Neural progenitor cell (in vitro differentiated cells): ENCODE measurements around the gene LAX1. TPM values are rescaled to one million over a fixed set of nuclear protein-coding genes. Genes with fewer than 3 reads are reported as not detected.
A peak's percentile ranks its signal among the peaks of the same experiment; 100 is the strongest.
"Not testable (repeated sequence)": the region's sequence is repeated elsewhere in the genome, so short reads cannot be mapped to it uniquely, and the experiment has no call there.

Source experiments
- DNase-seq: peaks from one replicate; pipeline ENCODE4 v3.0.0-alpha.2; 2016; ENCODE audit warnings: low spot score
- H2AFZ ChIP-seq: fragments of 200-600 bp; sonication (generic); replicated peaks from 2 replicates; pipeline ENCODE4 v1.6.1; 2016; ENCODE audit warnings: antibody characterized with exemption
- H3F3A ChIP-seq: fragments of 200-600 bp; sonication (generic); 2 replicates; pipeline ENCODE4 v1.6.1; 2016; ENCODE audit warnings: antibody characterized with exemption, low read depth
- H3K27ac ChIP-seq: fragments of 200-600 bp; sonication (generic); 2 replicates; pipeline ENCODE4 v1.5.1; 2016; ENCODE audit warnings: mild to moderate bottlenecking
- H3K27me3 ChIP-seq: fragments of 200-600 bp; sonication (generic); 2 replicates; pipeline ENCODE4 v1.6.1; 2016; ENCODE audit warnings: mild to moderate bottlenecking, moderate library complexity
- H3K36me3 ChIP-seq: fragments of 200-600 bp; sonication (generic); 2 replicates; pipeline ENCODE4 v1.5.1; 2016
- H3K4me1 ChIP-seq: fragments of 200-600 bp; sonication (generic); 2 replicates; pipeline ENCODE4 v1.6.1; 2016; ENCODE audit warnings: mixed run types
- H3K4me2 ChIP-seq: fragments of 200-600 bp; sonication (generic); 2 replicates; pipeline ENCODE4 v1.6.1; 2016
- H3K4me3 ChIP-seq: fragments of 200-600 bp; sonication (generic); 2 replicates; pipeline ENCODE4 v1.5.1; 2016
- H3K79me2 ChIP-seq: fragments of 200-600 bp; sonication (generic); 2 replicates; pipeline ENCODE4 v1.6.1; 2016; ENCODE audit warnings: low read depth
- H3K9ac ChIP-seq: fragments of 200-600 bp; sonication (generic); 2 replicates; pipeline ENCODE4 v1.6.1; 2016
- H3K9me3 ChIP-seq: fragments of 200-600 bp; sonication (generic); 2 replicates; pipeline ENCODE4 v1.5.1; 2016; ENCODE audit warnings: low read depth
- H4K20me1 ChIP-seq: fragments of 200-600 bp; sonication (generic); 2 replicates; pipeline ENCODE4 v1.6.1; 2016; ENCODE audit warnings: low read depth
- H3K27ac Mint-ChIP-seq: 3 replicates; pipeline ENCODE4 v1.8.0; 2021; ENCODE audit warnings: mixed read lengths
- H3K27me3 Mint-ChIP-seq: 2 replicates; pipeline ENCODE4 v1.8.0; 2022; ENCODE audit warnings: low read depth, mild to moderate bottlenecking, inconsistent platforms, moderate library complexity, mixed read lengths; ENCODE audit not compliant: insufficient read depth
- H3K36me3 Mint-ChIP-seq: 3 replicates; pipeline ENCODE4 v1.8.0; 2021; ENCODE audit warnings: mixed read lengths
- H3K4me1 Mint-ChIP-seq: 3 replicates; pipeline ENCODE4 v1.8.0; 2021; ENCODE audit warnings: mixed read lengths
- H3K4me3 Mint-ChIP-seq: 3 replicates; pipeline ENCODE4 v1.8.0; 2021; ENCODE audit warnings: mild to moderate bottlenecking, moderate library complexity, mixed read lengths
- H3K9me3 Mint-ChIP-seq: 3 replicates; pipeline ENCODE4 v1.8.0; 2020; ENCODE audit warnings: mixed read lengths
- CTCF ChIP-seq: fragments of 200-600 bp; sonication (generic); IDR thresholded peaks from 2 replicates; pipeline ENCODE4 v1.5.1; 2017; ENCODE audit warnings: antibody characterized with exemption, mild to moderate bottlenecking
- EZH2 ChIP-seq: fragments of 200-600 bp; sonication (generic); IDR thresholded peaks from 2 replicates; pipeline ENCODE4 v1.6.1; 2017; ENCODE audit warnings: antibody characterized with exemption, mild to moderate bottlenecking, moderate library complexity
- EZH2phosphoT487 ChIP-seq: fragments of 200-600 bp; sonication (generic); IDR thresholded peaks from 2 replicates; pipeline ENCODE4 v1.6.1; 2017; ENCODE audit warnings: antibody characterized with exemption
- total RNA-seq: library from RNA; depleted of rRNA; stranded (reverse); fragments of >200 nt; gene quantifications from 2 replicates; pipeline ENCODE4 v1.2.3, GENCODE V29; 2015; ENCODE audit warnings: low replicate concordance

Gene LAX1
- total RNA-seq, 1 donor from 2014 or later = not detected

- H3K27ac Mint-ChIP-seq = no peak overlapping the region
- no peaks in the 10 kb centered on the region for H3K79me2 ChIP-seq
- H3K4me3 Mint-ChIP-seq = no peak overlapping the region
- H3K9ac ChIP-seq = no peak overlapping the region
- no peaks in the 10 kb centered on the region for H3K36me3 ChIP-seq
- no peak overlapping the region for H2AFZ ChIP-seq
- no peak overlapping the region for H3K27ac ChIP-seq
- peaks cover 6% of the 10 kb centered on the region for H3K9me3 Mint-ChIP-seq
- H3K4me1 Mint-ChIP-seq = peaks cover 4% of the 10 kb centered on the region
- H3K4me1 ChIP-seq = peaks cover 7% of the 10 kb centered on the region
- H3K36me3 Mint-ChIP-seq = peaks cover 4% of the 10 kb centered on the region
- TF ChIP-seq CTCF = no peak
- TF ChIP-seq EZH2phosphoT487 = no peak
- TF ChIP-seq EZH2 = no peak
- H3K27me3 Mint-ChIP-seq = peaks cover 10% of the 10 kb centered on the region
- H3K27me3 ChIP-seq = no peaks in the 10 kb centered on the region
- no peaks in the 10 kb centered on the region for H3F3A ChIP-seq
- no peak for DNase-seq
- H4K20me1 ChIP-seq = no peaks in the 10 kb centered on the region
- H3K9me3 ChIP-seq = no peaks in the 10 kb centered on the region
- H3K4me2 ChIP-seq = no peak overlapping the region
- no peak overlapping the region for H3K4me3 ChIP-seq
These were observed 18.7 kb upstream of the LAX1 start for GRCh38 chr1:203746281-203746680.

- H3K27ac ChIP-seq = no peak overlapping the region
- H3F3A ChIP-seq = no peaks in the 10 kb centered on the region
- H3K36me3 ChIP-seq = no peaks in the 10 kb centered on the region
- no peaks in the 10 kb centered on the region for H3K9me3 ChIP-seq
- no peaks in the 10 kb centered on the region for H3K4me1 ChIP-seq
- peaks cover 10% of the 10 kb centered on the region for H3K27me3 Mint-ChIP-seq
- no peaks in the 10 kb centered on the region for H4K20me1 ChIP-seq
- H3K4me3 Mint-ChIP-seq = no peak overlapping the region
- no peak overlapping the region for H3K4me2 ChIP-seq
- H3K4me3 ChIP-seq = no peak overlapping the region
- H3K4me1 Mint-ChIP-seq = peaks cover 5% of the 10 kb centered on the region
- H3K79me2 ChIP-seq = no peaks in the 10 kb centered on the region
- H3K27me3 ChIP-seq = no peaks in the 10 kb centered on the region
- H3K9me3 Mint-ChIP-seq = peaks cover 6% of the 10 kb centered on the region
- no peak overlapping the region for H3K9ac ChIP-seq
- H2AFZ ChIP-seq = no peak overlapping the region
- TF ChIP-seq EZH2 (no peak), EZH2phosphoT487 (no peak), CTCF (no peak)
- H3K36me3 Mint-ChIP-seq = peaks cover 2% of the 10 kb centered on the region
- DNase-seq = no peak
- no peak overlapping the region for H3K27ac Mint-ChIP-seq
These were observed 13.9 kb upstream of the LAX1 start for GRCh38 chr1:203751051-203751450.

- H3K36me3 ChIP-seq, H3K27ac ChIP-seq, H3K4me3 Mint-ChIP-seq, H3K4me1 ChIP-seq, H3K27ac Mint-ChIP-seq, H3K36me3 Mint-ChIP-seq, H3K4me3 ChIP-seq, H3K4me1 Mint-ChIP-seq, H3K27me3 ChIP-seq, H4K20me1 ChIP-seq, H3K27me3 Mint-ChIP-seq, H3K9me3 ChIP-seq, DNase-seq, H3K9ac ChIP-seq, H3F3A ChIP-seq, H2AFZ ChIP-seq, H3K9me3 Mint-ChIP-seq, H3K79me2 ChIP-seq, H3K4me2 ChIP-seq: not testable (repeated sequence)
These were observed 13.2 kb upstream of the LAX1 start for GRCh38 chr1:203751618-203752361.

- Mint-ChIP-seq H3K4me1 (peaks cover 10% of the 10 kb centered on the region), H3K36me3 (no peaks in the 10 kb centered on the region), H3K9me3 (no peaks in the 10 kb centered on the region), H3K4me3 (no peak overlapping the region), H3K27me3 (peaks cover 2% of the 10 kb centered on the region), H3K27ac (no peak overlapping the region)
- Histone ChIP-seq H3K9ac (no peak overlapping the region), H3K4me1 (no peaks in the 10 kb centered on the region), H3K27me3 (no peaks in the 10 kb centered on the region), H3F3A (no peaks in the 10 kb centered on the region), H3K4me2 (no peak overlapping the region), H3K9me3 (no peaks in the 10 kb centered on the region), H3K27ac (no peak overlapping the region), H3K36me3 (no peaks in the 10 kb centered on the region), H2AFZ (peak overlapping the region; percentile 52), H3K79me2 (no peaks in the 10 kb centered on the region), H4K20me1 (no peaks in the 10 kb centered on the region), H3K4me3 (no peak overlapping the region)
- no peak for DNase-seq
- TF ChIP-seq CTCF = no peak
- no peak for TF ChIP-seq EZH2phosphoT487
These were observed 10.5 kb upstream of the LAX1 start for GRCh38 chr1:203754455-203754864.
